Fibroblast of lung (primary cell): ENCODE data around the gene KIAA1755. TPM values are rescaled to one million over a fixed set of nuclear protein-coding genes. Genes with fewer than 3 reads are reported as not detected.

Experiments
- DNase-seq, 2 donors: peaks; one replicate each; pipeline versions ENCODE4 v3.0.0 to v3.0.0-alpha.2; 2010; ENCODE audit warnings: low read depth in 2 of 2
- H2AFZ ChIP-seq: 2 replicates; pipeline ENCODE4 v1.5.1; 2012; ENCODE audit warnings: low read length, control low read depth, inconsistent platforms
- H3K27ac ChIP-seq: 2 replicates; pipeline ENCODE4 v1.5.1; 2011; ENCODE audit warnings: low read length, control low read depth; ENCODE audit not compliant: insufficient read depth
- H3K27me3 ChIP-seq: 2 replicates; pipeline ENCODE4 v1.5.1; 2011; ENCODE audit warnings: mild to moderate bottlenecking, low read length; ENCODE audit not compliant: control insufficient read depth, insufficient read depth
- H3K36me3 ChIP-seq: 2 replicates; pipeline ENCODE4 v1.5.1; 2011; ENCODE audit warnings: low read length; ENCODE audit not compliant: control insufficient read depth, insufficient read depth
- H3K4me1 ChIP-seq: 2 replicates; pipeline ENCODE4 v1.5.1; 2011; ENCODE audit warnings: low read length; ENCODE audit not compliant: control insufficient read depth, insufficient read depth; ENCODE audit errors: extremely low read depth
- H3K4me2 ChIP-seq: 2 replicates; pipeline ENCODE4 v1.5.1; 2011; ENCODE audit warnings: low read length, control low read depth; ENCODE audit not compliant: insufficient read depth; ENCODE audit errors: extremely low read depth
- H3K4me3 ChIP-seq, 4 experiments: fragments of 200-600 bp in 1 of 4; sonication (generic) in 1 of 4; replicated peaks in 1 of 4; 2 replicates each; pipeline ENCODE4 v1.5.1; 2011 to 2016; ENCODE audit warnings: low read length in 4 of 4, low read depth in 3 of 4, mild to moderate bottlenecking in 3 of 4, control low read depth in 2 of 4, inconsistent platforms in 1 of 4, mixed read lengths in 1 of 4; ENCODE audit not compliant: insufficient read depth in 1 of 4; ENCODE audit errors: control extremely low read depth in 1 of 4
- H3K79me2 ChIP-seq: 2 replicates; pipeline ENCODE4 v1.5.1; 2012; ENCODE audit warnings: mild to moderate bottlenecking, low read length, inconsistent platforms; ENCODE audit not compliant: control insufficient read depth, insufficient read depth
- H3K9ac ChIP-seq: 2 replicates; pipeline ENCODE4 v1.5.1; 2011; ENCODE audit warnings: mild to moderate bottlenecking, low read length, control low read depth; ENCODE audit not compliant: insufficient read depth
- H3K9me3 ChIP-seq: 2 replicates; pipeline ENCODE4 v1.5.1; 2012; ENCODE audit warnings: low read depth, low read length; ENCODE audit not compliant: control insufficient read depth, insufficient read depth
- H4K20me1 ChIP-seq: 2 replicates; pipeline ENCODE4 v1.5.1; 2011; ENCODE audit warnings: low read length; ENCODE audit not compliant: control insufficient read depth, insufficient read depth; ENCODE audit errors: extremely low read depth
- CTCF ChIP-seq, 2 donors: IDR thresholded peaks in 1 of 2; conservative IDR thresholded peaks in 1 of 2; 1 replicate in 1 of 2; 2 replicates in 1 of 2; pipeline ENCODE4 v1.5.1; 2011 to 2012; ENCODE audit warnings: low read length in 2 of 2, control low read depth in 1 of 2, inconsistent platforms in 1 of 2, low read depth in 1 of 2, mild to moderate bottlenecking in 1 of 2
- EZH2 ChIP-seq: IDR thresholded peaks from 2 replicates; pipeline ENCODE4 v1.5.1; 2012; ENCODE audit warnings: low read length, control low read depth, mild to moderate bottlenecking; ENCODE audit errors: missing control alignments
- polyA plus RNA-seq, 2 donors: library from polyadenylated mRNA; depleted of rRNA in 1 of 2; stranded (reverse) in 1 of 2; unstranded in 1 of 2; fragments of >200 nt; gene quantifications; 2 replicates each; pipeline ENCODE4 v1.2.1, GENCODE V29; 2011 to 2012; ENCODE audit warnings: missing spikeins in 1 of 2
- total RNA-seq: library from RNA; depleted of rRNA; stranded (reverse); fragments of >200 nt; gene quantifications from 2 replicates; pipeline ENCODE4 v1.2.1, GENCODE V29; 2014

KIAA1755 gene
- total and polyA plus RNA-seq, 2 donors (not counting 1 experiment from before 2014, with no cell fraction given) = 0.60 to 2.8 TPM

GRCh38 chr20:38239441-38239840 is 21.1 kb downstream of the KIAA1755 start:
- Histone ChIP-seq H3K36me3 (no peaks in the 10 kb centered on the region), H3K9ac (no peak overlapping the region), H3K79me2 (no peaks in the 10 kb centered on the region), H3K27me3 (peaks cover 3% of the 10 kb centered on the region), H3K27ac (no peak overlapping the region), H3K9me3 (no peaks in the 10 kb centered on the region), H4K20me1 (no peaks in the 10 kb centered on the region), H3K4me2 (no peak overlapping the region), H3K4me1 (no peaks in the 10 kb centered on the region), H2AFZ (no peak overlapping the region), H3K4me3 (no peak overlapping the region)
- no peak for TF ChIP-seq CTCF (conservative IDR thresholded peaks at IDR 0.05 in 1 of 2, IDR thresholded peaks at IDR 0.05 in 1 of 2; ENCODE audit: low read depth in 1 of 2, low read length in 2 of 2)
- no peak for TF ChIP-seq EZH2
- no peak for DNase-seq

GRCh38 chr20:38238829-38239228 is 21.7 kb downstream of the KIAA1755 start:
- no peaks in the 10 kb centered on the region for H3K36me3 ChIP-seq
- no peak overlapping the region for H2AFZ ChIP-seq
- H3K79me2 ChIP-seq = no peaks in the 10 kb centered on the region
- H4K20me1 ChIP-seq = no peaks in the 10 kb centered on the region
- no peaks in the 10 kb centered on the region for H3K4me1 ChIP-seq
- no peak overlapping the region for H3K4me3 ChIP-seq
- no peaks in the 10 kb centered on the region for H3K9me3 ChIP-seq
- H3K27me3 ChIP-seq = peaks cover 5% of the 10 kb centered on the region
- no peak overlapping the region for H3K4me2 ChIP-seq
- no peak for DNase-seq
- TF ChIP-seq CTCF (conservative IDR thresholded peaks at IDR 0.05 in 1 of 2, IDR thresholded peaks at IDR 0.05 in 1 of 2; ENCODE audit: low read depth in 1 of 2, low read length in 2 of 2) = no peak
- TF ChIP-seq EZH2 = no peak
- no peak overlapping the region for H3K9ac ChIP-seq
- no peak overlapping the region for H3K27ac ChIP-seq

GRCh38 chr20:38237381-38237780 is 23.2 kb downstream of the KIAA1755 start:
- H3K4me2 ChIP-seq = no peak overlapping the region
- no peaks in the 10 kb centered on the region for H3K4me1 ChIP-seq
- no peaks in the 10 kb centered on the region for H4K20me1 ChIP-seq
- H3K4me3 ChIP-seq = no peak overlapping the region
- H3K9ac ChIP-seq = no peak overlapping the region
- TF ChIP-seq CTCF (conservative IDR thresholded peaks at IDR 0.05 in 1 of 2, IDR thresholded peaks at IDR 0.05 in 1 of 2; ENCODE audit: low read depth in 1 of 2, low read length in 2 of 2) (no peak), EZH2 (no peak)
- H3K79me2 ChIP-seq = no peaks in the 10 kb centered on the region
- H3K27ac ChIP-seq = no peak overlapping the region
- DNase-seq = no peak
- H3K36me3 ChIP-seq = no peaks in the 10 kb centered on the region
- H3K27me3 ChIP-seq = peaks cover 5% of the 10 kb centered on the region
- H2AFZ ChIP-seq = no peak overlapping the region
- no peaks in the 10 kb centered on the region for H3K9me3 ChIP-seq
